Thymus (tissue), 11 donors: Measurements from ENCODE around the gene PLEKHS1. TPM values are rescaled to one million over a fixed set of nuclear protein-coding genes. Genes with fewer than 3 reads are reported as not detected.

Source experiments
- DNase-seq, 9 donors: peaks; one replicate each; pipeline ENCODE4 v3.0.0-alpha.2; 2013; ENCODE audit warnings: low spot score in 9 of 9, low read depth in 6 of 9, missing footprints in 1 of 9
- H3K27ac ChIP-seq, 2 donors: one replicate each; pipeline ENCODE4 v1.5.1; 2013; ENCODE audit warnings: control low read depth in 1 of 2, low read depth in 1 of 2, low read length in 1 of 2, mild to moderate bottlenecking in 1 of 2, moderate library complexity in 1 of 2
- H3K27me3 ChIP-seq, 2 donors: one replicate each; pipeline ENCODE4 v1.5.1; 2013; ENCODE audit warnings: low read length in 1 of 2; ENCODE audit not compliant: control insufficient read depth in 2 of 2, insufficient read depth in 1 of 2
- H3K36me3 ChIP-seq, 2 donors: one replicate each; pipeline ENCODE4 v1.5.1; 2013; ENCODE audit warnings: low read length in 1 of 2, mild to moderate bottlenecking in 1 of 2, moderate library complexity in 1 of 2; ENCODE audit not compliant: control insufficient read depth in 2 of 2, insufficient read depth in 2 of 2
- H3K4me1 ChIP-seq, 2 donors: one replicate each; pipeline ENCODE4 v1.5.1; 2013; ENCODE audit warnings: low read length in 2 of 2; ENCODE audit not compliant: control insufficient read depth in 2 of 2, insufficient read depth in 2 of 2
- H3K4me3 ChIP-seq, 2 donors: one replicate each; pipeline ENCODE4 v1.5.1; 2013; ENCODE audit warnings: low read length in 2 of 2, control low read depth in 1 of 2, mild to moderate bottlenecking in 1 of 2
- H3K9me3 ChIP-seq, 2 donors: one replicate each; pipeline ENCODE4 v1.5.1; 2013; ENCODE audit warnings: low read length in 1 of 2, mild to moderate bottlenecking in 1 of 2; ENCODE audit not compliant: control insufficient read depth in 2 of 2, insufficient read depth in 1 of 2
- WGBS: extraction: QIAGEN DNeasy Blood & Tissue Kit; methylation state at CpG from one replicate; pipeline ENCODE4 v1.1.7; 2013; 5-methylcytosine and 5-hydroxymethylcytosine counted together
- polyA plus RNA-seq: library from polyadenylated mRNA; stranded (reverse); fragments of 200-250 nt; gene quantifications from one replicate; pipeline ENCODE4 v1.2.3, GENCODE V29; 2013
- total RNA-seq: library from RNA; stranded (reverse); fragments of 120-200 nt; gene quantifications from one replicate; pipeline ENCODE4 v1.2.4, GENCODE V29; 2013
- donor health status: healthy.

PLEKHS1 gene
- total and polyA plus RNA-seq, 2 donors, result under 0.01 to 0.37 TPM

GRCh38 chr10:113735913-113736312 lies 15.6 kb upstream of the PLEKHS1 start:
- Histone ChIP-seq H3K27me3 (no peaks in the 10 kb centered on the region), H3K9me3 (no peaks in the 10 kb centered on the region), H3K4me1 (no peaks in the 10 kb centered on the region), H3K27ac (no peak overlapping the region), H3K4me3 (no peak overlapping the region), H3K36me3 (peaks cover 0 to 3% of the 10 kb centered on the region in 2 donors)
- DNase-seq, result no peak
- 46% methylated on average over 2 of the region's 2 CpGs for WGBS

GRCh38 chr10:113736576-113736975 lies 14.9 kb upstream of the PLEKHS1 start:
- no peaks in the 10 kb centered on the region for H3K9me3 ChIP-seq

GRCh38 chr10:113739031-113739430 lies 12.5 kb upstream of the PLEKHS1 start:
- Histone ChIP-seq H3K36me3 (no peaks in the 10 kb centered on the region), H3K9me3 (no peaks in the 10 kb centered on the region), H3K27ac (no peak overlapping the region), H3K4me3 (no peak overlapping the region), H3K4me1 (no peaks in the 10 kb centered on the region), H3K27me3 (no peaks in the 10 kb centered on the region)
- WGBS, result 87% methylated on average over 4 of the region's 4 CpGs
- DNase-seq, result no peak

More at GRCh38 chr10:113736576-113736975, 14.9 kb upstream of the PLEKHS1 start:
- Histone ChIP-seq H3K4me3 (no peak overlapping the region), H3K36me3 (peaks cover 0 to 3% of the 10 kb centered on the region in 2 donors), H3K27me3 (no peaks in the 10 kb centered on the region), H3K27ac (no peak overlapping the region), H3K4me1 (no peaks in the 10 kb centered on the region)
- WGBS, result 86% methylated on average over 1 of the region's 1 CpG
- DNase-seq, result no peak

DNA sequence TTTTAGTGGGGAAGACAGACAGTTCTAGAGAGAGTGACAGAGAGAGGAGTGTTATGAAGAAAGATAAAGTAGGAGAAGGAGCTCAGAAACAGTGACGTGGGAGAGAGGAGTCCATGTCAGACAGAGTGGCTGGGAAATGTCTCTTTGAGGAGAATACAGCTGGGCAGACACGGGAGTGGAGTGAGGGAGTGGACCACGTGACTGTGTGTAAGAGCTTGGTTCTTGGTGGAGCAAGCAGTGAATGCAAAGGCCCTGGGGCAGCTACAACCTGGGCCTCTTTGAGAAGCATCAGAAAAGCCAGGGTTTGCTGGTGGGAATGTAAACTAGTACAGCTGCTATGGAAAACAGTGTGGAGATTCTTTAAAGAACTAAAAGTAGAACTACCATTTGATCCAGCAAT lies 11.9 kb upstream of the PLEKHS1 start:
- H3K9me3 ChIP-seq, result no peaks in the 10 kb centered on the region
- H3K27ac ChIP-seq, result no peak overlapping the region
- H3K4me1 ChIP-seq, result no peaks in the 10 kb centered on the region
- H3K27me3 ChIP-seq, result no peaks in the 10 kb centered on the region
- WGBS, result 92% methylated on average over 3 of the region's 3 CpGs
- H3K4me3 ChIP-seq, result no peak overlapping the region
- no peak for DNase-seq
- H3K36me3 ChIP-seq, result no peaks in the 10 kb centered on the region

DNA sequence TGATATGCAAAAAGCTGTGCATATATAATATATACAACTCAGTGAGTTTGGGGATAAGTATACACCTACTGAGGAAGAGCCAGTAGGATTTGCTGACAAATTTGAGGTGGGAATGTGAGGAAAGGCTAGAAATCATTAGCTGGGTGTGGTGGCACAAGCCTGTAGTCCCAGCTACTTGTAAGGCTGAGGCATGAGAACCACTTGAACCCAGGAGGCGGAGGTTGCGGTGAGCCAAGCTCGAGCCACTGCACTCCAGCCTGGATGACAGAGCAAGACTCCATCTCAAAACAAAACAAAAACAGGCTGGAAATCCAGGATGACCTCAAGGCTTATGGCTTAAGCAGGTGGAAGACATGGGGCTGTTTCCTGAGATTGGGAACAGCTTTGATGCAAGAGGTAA lies 10.6 kb upstream of the PLEKHS1 start:
- Histone ChIP-seq H3K36me3 (no peaks in the 10 kb centered on the region), H3K9me3 (no peaks in the 10 kb centered on the region), H3K27me3 (no peaks in the 10 kb centered on the region), H3K27ac (no peak overlapping the region), H3K4me1 (no peaks in the 10 kb centered on the region), H3K4me3 (no peak overlapping the region)
- no peak for DNase-seq
- 96% methylated on average over 3 of the region's 3 CpGs for WGBS

DNA sequence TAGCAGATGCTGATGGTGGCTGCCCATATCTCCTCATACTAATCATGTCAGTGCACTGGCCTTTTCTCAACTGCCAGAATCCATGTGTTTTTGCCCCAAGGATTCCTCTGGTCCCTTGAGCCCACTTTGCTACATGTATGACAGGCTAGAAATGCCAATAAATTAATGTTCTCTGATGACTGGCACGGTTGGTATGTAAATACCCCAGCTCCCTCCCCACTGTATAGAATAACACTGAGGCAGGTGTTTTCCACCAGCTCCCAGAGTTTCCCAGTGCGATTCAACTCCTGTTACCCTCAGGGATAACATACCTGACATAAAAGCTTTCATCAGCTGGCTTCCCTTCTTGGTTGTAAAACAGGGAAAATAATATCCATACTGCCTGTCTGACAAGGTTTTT lies 9.0 kb upstream of the PLEKHS1 start:
- Histone ChIP-seq H3K27ac (no peak overlapping the region), H3K4me3 (no peak overlapping the region), H3K4me1 (no peaks in the 10 kb centered on the region), H3K36me3 (no peaks in the 10 kb centered on the region), H3K9me3 (no peaks in the 10 kb centered on the region), H3K27me3 (no peaks in the 10 kb centered on the region)
- 91% methylated on average over 2 of the region's 2 CpGs for WGBS
- DNase-seq, result no peak

- Histone ChIP-seq H3K27me3 (no peaks in the 10 kb centered on the region), H3K4me1 (no peaks in the 10 kb centered on the region), H3K4me3 (no peak overlapping the region), H3K9me3 (no peaks in the 10 kb centered on the region), H3K27ac (no peak overlapping the region), H3K36me3 (no peaks in the 10 kb centered on the region)
- no peak for DNase-seq
These were observed 7.9 kb upstream of the PLEKHS1 start for GRCh38 chr10:113743594-113743993.

DNA sequence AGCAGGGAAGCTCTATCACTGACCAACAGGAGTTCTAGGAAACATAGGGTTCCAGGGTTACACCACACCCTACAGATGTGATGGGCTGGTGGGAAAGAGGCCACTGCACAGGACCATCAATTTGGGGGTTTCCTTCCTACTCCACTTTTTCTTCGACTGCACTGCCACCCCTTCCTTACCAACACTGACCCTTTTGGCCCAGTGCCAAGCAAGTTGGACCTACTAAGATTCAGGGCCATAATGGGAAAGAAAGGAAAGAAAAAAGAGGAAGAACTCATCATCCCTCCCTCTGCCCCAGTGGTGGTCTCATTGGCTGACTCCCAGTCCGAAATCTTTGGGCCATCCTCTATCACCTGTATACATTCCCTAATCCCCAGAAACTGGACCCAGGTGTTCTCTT lies 6.1 kb upstream of the PLEKHS1 start:
- Histone ChIP-seq H3K4me3 (no peak overlapping the region), H3K27me3 (no peaks in the 10 kb centered on the region)
- 84% methylated on average over 2 of the region's 2 CpGs for WGBS

DNA sequence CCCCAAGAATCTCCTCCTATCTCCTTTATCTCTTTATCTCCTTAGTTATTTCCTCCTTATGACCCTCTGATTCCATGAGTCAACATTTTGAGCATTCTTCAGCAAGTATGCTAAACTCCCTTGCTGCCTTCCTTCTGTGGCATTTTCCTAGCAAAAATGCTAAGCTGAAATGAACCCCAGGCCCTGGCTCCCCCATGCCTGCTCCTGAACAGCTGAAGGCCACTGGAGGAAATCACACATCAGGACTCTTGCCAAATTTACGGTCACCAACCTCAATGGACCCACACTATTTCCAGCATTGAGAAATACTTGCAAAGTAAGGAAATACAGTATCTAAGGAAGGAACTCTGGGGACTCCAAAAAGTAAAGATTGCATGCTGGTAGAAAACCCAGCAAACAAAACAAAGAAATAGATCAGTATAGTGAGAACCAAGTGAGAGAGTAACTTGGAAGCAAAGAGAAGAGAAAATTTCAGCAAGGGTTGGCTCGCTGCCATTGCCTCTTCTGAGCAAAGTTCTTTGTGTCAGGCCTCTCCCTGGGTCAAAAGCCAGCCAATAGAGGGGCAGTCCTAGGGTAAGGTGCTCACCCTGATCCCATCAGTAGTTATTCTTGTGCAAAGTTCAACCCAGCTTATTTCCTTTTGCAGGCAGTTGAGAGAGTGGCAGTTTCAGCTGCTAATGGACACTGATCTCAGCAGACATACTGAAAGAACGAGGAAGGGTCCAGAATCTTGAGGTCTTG lies 5.1 kb upstream of the PLEKHS1 start:
- H3K4me3 ChIP-seq, result no peak overlapping the region
- DNase-seq, result no peak
- peaks cover 0 to 2% of the 10 kb centered on the region in 2 donors for H3K27me3 ChIP-seq
- H3K4me1 ChIP-seq, result no peaks in the 10 kb centered on the region
- WGBS, result 90% methylated on average over 3 of the region's 3 CpGs
- no peak overlapping the region for H3K27ac ChIP-seq
- H3K36me3 ChIP-seq, result no peaks in the 10 kb centered on the region
- H3K9me3 ChIP-seq, result no peaks in the 10 kb centered on the region

More for the DNA sequence above, 6.1 kb upstream of the PLEKHS1 start:
- no peak for DNase-seq
- H3K4me1 ChIP-seq, result no peaks in the 10 kb centered on the region
- H3K27ac ChIP-seq, result no peak overlapping the region
- H3K36me3 ChIP-seq, result no peaks in the 10 kb centered on the region
- no peaks in the 10 kb centered on the region for H3K9me3 ChIP-seq
